NCI-H748 (cell line): Measurements from ENCODE around the gene EPHA3.
A peak's percentile ranks its signal among the peaks of the same experiment; 100 is the strongest.

ENCODE experiments used
- DNase-seq: peaks from one replicate; lab custom pipeline; 2025; ENCODE audit not compliant: unreplicated experiment; lab: John Stamatoyannopoulos, UW

The EPHA3 gene

DNA sequence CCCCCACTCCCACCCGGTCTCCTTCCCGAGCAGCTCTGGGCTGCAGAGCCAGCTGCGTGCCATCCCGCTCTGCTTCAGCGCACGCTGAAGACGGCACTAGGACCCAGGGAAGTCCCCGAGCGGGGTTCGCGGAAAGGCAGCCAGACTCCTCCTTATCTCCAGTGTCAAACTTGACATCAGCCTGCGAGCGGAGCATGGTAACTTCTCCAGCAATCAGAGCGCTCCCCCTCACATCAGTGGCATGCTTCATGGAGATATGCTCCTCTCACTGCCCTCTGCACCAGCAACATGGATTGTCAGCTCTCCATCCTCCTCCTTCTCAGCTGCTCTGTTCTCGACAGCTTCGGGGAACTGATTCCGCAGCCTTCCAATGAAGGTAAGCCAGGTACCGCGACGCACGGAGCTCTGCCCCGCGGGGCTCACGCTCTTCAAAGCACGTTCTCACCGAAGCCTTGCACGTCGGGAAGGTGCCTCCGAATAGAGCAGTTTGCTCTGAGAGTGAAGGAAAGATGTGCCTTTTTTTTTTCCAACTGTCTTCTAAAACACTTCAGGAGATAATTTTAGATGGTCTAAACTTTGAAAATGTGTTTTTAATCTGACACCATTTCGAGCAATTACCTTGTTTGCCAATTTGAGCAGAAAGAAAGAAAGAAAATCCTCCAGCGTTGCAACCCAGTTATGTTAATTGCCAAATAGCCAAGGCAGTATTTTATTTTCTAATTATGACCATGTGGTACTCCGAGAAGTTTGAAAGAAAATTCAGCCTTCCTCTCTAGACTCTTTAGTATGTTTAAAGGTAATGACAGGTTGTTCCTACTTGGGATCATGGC, at the start of gene EPHA3:
Gene EPHA3 (plus strand): TSS at position 161 of the 830 bp plus-strand sequence. CDS start 128 bp downstream, at position 289.
- DNase-seq: peak; percentile 94

- DNase-seq: no peak
Observed at GRCh38 chr3:89058371-89058770, 49.0 kb upstream of the EPHA3 start.

DNA sequence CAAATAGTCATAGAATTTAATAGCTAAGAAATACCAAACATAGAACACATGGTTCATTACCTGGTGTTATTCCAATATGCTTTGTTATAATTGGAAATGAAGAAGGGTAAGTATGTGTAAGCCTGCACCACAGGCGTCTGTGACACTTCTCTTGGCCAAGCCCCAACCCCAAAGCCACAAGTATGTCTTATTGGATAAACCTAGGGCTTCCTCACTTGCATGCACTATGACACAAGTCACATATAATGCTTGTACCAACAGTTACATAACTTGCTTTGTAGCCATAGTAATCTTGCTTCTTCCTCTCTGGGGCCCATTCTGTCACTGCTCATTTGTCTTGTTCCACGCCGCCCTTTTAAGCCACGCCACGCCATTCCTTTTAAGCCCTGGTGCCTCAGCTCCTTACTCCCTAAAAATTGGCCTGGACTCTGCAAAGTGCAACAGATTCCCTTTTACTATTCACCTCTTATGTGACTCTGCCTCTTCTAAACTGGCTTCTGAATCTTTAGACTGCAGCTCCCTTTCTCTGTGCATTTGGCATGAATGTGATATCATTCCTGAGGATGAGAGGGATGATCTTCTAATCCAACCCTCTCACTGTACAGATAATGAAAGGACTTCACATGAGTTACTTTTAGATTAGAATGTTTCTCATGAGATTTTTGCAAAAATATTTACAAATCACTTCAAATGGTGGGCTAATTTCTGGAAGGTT, 48.1 kb upstream of the EPHA3 start:
- DNase-seq: no peak

DNA sequence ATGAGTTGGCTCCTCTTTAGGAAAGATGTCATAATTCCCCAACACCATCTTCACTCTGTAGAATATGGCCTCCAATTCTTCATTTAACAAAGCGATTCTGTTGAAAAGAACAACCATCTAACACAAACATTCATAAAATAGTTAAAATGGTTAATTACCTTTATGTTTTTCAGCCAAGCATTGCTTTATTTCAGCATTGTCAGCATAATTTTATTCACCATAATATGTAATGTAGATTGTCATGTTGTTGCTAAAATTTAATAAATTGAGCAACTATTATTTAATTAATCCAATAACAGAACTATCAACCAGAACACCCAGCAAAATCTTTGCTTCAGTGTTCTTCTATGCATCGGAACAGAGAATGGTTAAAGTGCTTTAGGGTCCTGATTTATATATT, 46.2 kb upstream of the EPHA3 start:
- DNase-seq: no peak

- DNase-seq: no peak
Observed at GRCh38 chr3:89067736-89068135, 39.7 kb upstream of the EPHA3 start.

DNA sequence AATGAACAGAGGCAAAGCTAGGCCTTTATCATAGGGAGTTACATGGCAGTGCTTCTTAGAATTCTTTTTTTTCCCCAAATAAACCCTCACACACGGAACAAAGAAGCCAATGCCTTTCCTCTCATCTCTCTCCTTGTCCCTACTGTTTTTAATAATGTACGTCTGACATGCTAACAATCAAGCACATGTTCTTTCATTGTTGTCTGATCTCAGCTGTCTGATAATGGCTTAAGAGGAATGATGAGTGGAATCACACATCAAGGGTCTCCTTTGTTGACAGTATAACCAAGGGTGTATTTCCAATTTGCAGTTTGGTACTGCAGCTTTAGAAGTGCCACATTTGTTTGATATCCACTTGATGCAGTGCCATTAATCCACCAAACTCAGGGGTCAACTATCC, 34.8 kb upstream of the EPHA3 start:
- peak; percentile 77 for DNase-seq

GRCh38 chr3:89079944-89080343, 27.5 kb upstream of the EPHA3 start:
- DNase-seq: no peak

- DNase-seq: no peak
Observed at GRCh38 chr3:89087851-89088250, 19.6 kb upstream of the EPHA3 start.

GRCh38 chr3:89098173-89098572, 9.2 kb upstream of the EPHA3 start:
- no peak for DNase-seq

- DNase-seq: peak; percentile 68
Observed at GRCh38 chr3:89098964-89099585, 8.3 kb upstream of the EPHA3 start.

GRCh38 chr3:89101251-89101650, 6.2 kb upstream of the EPHA3 start:
- DNase-seq: no peak

GRCh38 chr3:89101921-89102320, 5.5 kb upstream of the EPHA3 start:
- no peak for DNase-seq

- DNase-seq: no peak
Observed at GRCh38 chr3:89104499-89104898, 2.9 kb upstream of the EPHA3 start.

DNA sequence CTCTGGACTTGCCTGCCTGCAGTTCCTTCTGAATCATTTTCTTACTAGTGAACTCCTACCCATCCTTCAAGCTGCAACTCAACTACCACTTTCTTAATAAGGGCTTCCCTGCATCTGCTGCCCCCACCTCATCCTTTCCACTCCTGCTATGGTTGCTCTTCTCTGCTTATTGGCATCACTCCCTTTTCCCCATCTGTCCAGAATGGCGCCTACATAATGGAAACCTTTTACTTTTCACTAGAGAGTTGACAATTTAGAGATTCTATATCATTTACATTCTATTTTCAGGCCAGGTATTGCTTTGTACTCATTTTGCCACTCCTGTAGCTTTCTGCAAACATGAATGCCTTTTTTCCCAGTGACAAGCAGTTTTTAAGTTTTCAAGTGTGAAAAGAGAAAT, 1.9 kb upstream of the EPHA3 start:
- DNase-seq: no peak

DNA sequence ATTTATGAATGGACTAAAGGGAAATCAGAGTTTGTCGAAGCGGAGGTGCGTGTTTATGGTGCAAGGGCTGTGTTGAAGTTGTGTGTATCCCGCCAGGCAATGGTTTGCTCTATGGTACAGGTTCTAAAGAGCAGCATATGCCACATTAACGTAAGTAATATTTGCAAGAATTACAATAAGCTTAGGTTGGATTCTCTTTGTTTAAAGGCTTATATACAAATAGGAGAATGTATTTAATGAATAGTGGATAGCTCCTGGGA, 800 bp downstream of the EPHA3 start:
- peak; percentile 29 for DNase-seq

- peak; percentile 17 for DNase-seq
Observed at GRCh38 chr3:89113344-89113743, 5.9 kb downstream of the EPHA3 start.

GRCh38 chr3:89113893-89114840, 6.7 kb downstream of the EPHA3 start:
- peak; percentile 91 for DNase-seq

GRCh38 chr3:89114841-89115223, 7.4 kb downstream of the EPHA3 start:
- DNase-seq: peak; percentile 78

DNA sequence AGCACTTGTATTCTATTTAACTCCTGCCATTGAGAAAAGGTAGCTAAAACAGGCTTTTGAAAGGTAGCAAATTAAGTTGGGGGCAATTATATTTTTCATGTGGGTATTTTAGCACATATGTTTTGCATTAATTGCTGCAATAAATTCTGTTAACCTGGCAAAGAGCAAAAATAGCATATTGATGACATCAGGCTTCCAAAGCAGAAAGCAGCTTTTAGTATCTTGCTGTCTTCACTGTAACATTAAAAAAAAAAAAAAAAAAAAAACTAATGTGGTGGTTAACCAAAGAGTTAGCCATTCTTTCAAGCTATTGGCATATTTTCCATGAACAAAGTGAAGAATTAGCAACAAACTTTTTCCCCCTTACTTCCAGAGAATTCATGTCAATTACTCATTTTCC, 9.1 kb downstream of the EPHA3 start:
- no peak for DNase-seq

DNA sequence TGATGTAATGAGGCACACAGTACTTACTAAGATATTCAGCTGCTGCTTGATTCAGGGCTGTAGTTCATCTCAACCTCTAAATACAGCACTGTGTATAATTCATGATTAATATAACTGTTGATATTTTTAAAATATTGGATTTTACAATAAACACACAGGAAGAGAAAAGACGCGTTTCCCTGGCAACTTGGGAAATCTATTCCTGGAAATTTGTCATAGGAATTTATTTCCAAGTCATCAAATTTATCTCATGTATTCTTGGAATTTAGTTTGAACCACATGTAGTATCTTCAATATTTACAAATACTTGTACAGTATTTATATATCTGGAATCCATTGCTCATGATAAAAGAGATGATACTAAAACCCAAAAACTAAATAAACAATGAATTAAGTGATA, 30.6 kb downstream of the EPHA3 start:
- no peak for DNase-seq

DNA sequence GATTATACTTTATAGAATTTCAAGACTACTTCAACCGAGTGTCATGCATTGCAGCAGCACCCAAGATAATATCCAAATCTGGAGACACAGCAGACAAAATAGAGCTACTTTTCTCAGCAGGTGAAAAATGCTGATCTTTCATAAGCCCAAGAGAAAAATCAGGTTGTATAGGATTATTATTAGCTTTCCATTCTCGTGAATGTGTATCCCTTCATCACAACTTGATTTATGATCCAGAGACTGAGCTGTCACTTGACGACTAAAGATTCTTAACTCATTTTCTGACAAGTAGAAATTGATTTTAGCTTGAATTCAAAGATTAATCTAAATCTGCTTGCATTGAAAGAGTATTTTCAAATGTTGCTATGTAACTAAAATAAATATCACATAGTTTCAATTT, 32.4 kb downstream of the EPHA3 start:
- DNase-seq: no peak
